Stimulated activated CD4-positive, alpha-beta T cell treated with anti-CD3 and anti-CD28 coated beads, Interleukin-12 subunit alpha, Interleukin-12 subunit beta, amount 100 ng/mL, for 48 hours (primary cell): Measurements from ENCODE around the gene NHERF1.

Experiments used
- DNase-seq, 3 donors: peaks; one replicate each; pipeline ENCODE4 v3.0.0-alpha.2; 2020; ENCODE audit warnings: low read depth in 2 of 3, low spot score in 1 of 3

Gene NHERF1

DNA sequence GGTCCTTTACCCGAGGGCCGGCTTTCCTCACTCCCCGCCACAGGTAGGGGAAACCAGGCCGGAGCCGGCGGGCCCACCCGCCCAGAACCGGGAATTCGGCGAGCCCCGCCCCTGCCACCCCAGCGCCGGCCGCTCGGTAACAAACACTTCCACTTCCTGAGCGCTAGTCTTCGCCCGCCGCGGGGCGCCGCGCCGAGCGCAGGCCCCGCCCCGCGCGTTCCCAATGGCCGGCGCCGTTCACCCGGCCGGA, 224 bp upstream of the NHERF1 start:
- DNase-seq: no peak

DNA sequence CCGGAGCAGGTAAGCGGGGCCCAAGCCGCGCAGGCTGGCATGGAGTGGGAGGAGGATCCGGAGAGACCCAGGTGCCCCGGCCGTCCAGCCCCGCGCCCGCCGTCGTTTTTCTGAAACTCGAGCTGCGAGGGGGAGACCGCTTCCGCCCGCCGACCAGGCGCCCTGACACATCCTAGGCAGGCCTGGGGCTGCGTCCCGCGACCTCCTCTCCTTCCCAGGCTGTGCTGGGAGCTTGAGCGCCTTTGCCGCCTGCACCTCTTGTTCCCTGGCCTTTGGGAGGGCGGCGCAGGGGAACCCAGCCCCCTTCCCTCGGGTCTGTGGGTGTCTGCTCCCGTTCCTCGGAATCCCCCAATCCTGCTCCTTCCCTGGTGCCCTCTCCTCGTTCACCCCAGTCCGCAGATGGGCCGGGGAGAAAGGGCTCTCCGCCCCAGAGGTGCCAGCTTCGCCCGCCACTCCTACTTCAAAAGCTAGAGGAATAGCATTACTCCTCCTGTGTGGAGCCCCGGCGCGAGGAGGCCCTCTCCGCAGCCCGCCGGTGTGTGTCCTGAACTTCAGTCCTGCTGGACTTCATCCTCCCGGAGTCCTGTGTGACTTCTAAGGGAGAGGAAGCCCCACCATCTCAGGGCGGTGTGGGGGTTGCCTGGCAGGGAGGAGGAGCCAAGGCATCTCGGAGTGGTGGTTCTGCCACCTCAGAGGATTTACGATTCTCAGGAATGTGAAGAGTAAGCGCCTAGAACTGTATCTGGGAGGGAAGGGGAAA, 1.0 kb downstream of the NHERF1 start:
- DNase-seq: no peak

DNA sequence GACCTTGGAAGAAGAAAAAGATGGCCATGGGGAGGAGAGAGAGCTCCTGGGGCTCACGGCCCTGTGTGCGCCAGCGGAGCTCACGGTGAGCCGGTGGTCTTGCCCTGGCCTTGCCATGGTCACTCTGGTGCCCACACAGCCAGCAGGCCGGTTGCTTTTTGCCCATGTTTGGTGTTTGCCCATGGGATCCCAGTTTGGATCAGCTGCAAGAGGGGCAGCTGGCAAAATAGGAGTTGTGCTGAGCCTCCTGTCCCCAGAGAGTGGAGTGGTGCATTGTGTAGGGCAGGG, 1.6 kb downstream of the NHERF1 start:
- DNase-seq: no peak

DNA sequence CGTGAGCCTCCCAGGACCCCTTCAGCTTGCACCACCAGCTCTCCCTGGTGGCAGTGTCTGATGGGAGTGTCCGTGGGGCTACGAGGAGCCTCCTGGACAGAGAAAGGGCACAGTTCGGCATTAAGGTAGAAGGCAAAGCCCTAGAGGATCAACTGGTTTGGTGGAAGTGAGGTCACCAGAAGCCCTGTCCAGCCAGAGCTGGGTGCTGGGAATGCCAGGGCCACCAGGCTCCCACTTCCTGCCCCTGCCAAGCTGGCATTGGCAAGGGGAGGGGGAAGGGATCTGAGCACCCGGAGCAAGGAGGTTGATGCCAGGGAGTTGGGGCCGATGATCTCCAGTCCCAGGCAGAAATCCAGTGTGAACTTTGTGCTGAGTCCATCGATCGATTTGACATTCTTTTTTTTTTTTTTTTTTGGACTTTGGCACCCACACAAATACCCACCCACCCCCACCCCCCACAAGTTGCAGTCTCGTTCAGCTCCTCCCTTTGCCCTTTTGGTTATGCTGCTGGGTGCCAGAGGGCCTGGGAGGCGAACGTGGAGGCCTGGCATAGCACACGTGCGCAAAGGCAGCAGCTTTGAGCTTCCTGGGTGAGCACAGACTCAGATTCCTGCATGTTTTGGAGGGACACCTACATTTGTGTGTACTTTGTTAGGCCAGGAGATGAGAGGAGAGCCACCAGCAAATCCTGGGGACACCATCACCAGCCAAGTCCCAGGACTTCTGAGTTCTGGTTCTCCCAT, 2.1 kb downstream of the NHERF1 start:
- no peak for DNase-seq

DNA sequence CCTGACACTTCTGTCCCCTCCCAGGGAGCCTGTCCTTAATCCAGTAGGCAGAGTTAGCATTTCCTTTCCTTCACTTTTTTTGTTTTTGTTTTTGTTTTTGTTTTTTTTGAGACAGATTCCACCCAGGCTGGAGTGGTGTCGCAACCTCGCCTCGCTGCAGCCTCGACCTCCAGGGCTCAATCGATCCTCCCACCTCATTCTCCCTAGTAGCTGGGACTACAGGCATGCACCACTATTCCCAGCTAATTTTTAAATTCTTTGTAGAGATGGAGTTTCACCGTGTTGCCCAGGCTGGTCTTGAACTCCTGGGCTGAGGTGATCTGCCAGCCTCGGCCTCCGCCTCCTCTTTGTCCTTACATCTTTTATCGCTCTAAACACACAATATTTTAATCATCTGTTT, 4.0 kb downstream of the NHERF1 start:
- DNase-seq: no peak

DNA sequence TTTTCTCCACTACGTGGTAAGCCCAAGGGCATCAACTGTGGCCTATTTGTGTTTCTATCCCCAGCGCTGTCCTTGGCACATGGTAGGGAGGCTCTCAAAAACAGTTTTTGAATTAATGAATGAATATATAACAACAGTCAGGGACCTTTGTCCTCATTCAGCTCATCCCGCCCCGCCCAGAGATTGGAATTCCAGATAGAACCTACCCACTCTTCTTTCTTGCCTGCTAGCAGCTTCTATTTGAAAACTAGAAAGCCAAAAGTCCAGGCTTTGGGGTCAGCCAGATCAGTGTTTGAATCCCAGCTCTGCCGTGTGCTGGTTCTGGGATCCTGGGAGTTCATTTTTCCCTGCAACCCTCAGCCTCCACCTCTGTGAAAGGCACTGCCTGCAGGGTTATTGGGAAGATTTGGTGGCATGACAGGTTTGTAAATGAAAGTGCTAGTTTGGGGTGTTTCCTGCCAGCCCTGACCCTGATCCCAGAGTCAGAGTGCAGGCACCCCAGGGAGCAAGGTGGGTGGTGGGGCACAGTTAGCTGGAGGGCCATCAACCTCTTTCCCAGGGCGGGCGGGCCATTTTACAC, 4.5 kb downstream of the NHERF1 start:
- DNase-seq: no peak

DNA sequence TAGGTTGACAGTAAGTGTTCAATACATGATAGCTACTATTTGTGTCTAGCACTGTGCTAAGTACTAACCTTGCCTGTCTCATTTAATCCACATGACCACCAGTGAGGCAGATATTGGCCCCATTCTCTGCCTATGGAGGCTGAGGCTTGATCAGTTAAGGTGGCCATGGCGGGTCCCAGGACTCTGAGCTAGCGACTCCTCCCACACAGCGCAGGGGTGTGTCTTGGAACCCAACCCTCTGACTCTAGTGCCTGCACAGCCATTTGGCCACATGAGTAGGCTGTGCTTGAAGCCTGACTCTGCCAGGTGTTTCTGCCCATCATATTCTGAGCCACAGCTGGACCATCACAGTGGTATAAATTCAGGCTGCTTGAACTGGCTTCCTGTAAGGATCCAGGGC, 6.4 kb downstream of the NHERF1 start:
- DNase-seq: no peak

DNA sequence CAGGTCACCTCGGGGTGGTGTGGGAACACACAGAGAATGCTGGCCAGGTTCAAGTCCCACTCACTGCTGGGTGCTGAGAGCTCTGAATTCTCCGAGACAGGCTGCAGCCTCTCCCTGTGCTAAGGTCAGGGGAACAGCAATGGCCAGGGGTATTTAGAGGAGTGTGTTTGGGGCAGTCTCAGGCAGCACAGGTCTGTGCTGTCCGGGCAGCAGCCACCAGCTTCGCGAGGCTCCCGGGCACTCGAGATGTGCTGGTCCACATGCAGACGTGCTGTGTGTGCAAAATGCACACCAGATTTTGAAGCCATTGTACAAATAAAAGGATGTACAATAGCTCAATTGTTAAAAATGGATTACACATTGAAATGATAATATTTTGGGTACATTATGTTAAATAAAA, 7.1 kb downstream of the NHERF1 start:
- DNase-seq: no peak

DNA sequence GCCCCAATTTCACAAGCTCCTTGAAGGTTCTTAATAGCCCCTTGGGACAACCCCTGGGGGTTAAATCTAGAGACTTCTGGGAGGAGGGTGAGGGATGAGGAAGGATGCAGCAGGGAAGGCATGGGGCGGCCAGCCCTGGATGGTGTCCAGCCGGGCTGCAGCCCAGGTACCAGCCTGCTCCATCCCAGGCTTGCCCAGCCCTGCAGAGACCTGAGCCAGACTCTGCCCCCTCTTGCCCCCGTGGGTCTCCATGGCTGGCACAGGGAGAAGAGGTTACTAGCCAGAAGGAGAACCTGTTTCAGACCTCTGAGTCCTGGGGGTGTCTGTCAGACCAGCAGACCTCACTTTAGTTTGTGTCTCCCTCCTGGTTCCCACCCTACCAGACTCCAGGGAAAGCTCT, 8.5 kb downstream of the NHERF1 start:
- no peak for DNase-seq

DNA sequence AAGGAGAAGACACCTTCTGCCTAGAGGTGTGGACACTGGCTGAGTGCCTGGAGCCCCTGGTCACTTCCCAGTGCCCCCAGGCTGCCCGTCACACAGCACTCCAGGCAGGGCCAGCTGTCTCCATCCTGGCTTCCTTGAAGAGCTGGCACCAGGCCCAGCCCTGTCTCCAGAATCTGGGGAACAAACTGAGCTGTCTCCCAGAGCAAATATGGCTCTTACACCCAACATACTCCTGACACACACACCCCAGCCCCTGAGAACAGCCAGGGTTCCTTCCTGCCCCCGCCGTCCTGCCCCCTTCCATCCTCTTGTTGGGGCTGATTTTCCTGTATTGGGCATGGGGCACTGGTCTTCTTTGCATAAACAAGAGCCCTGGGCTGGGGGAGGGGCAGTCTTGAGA, 9.1 kb downstream of the NHERF1 start:
- DNase-seq: no peak

DNA sequence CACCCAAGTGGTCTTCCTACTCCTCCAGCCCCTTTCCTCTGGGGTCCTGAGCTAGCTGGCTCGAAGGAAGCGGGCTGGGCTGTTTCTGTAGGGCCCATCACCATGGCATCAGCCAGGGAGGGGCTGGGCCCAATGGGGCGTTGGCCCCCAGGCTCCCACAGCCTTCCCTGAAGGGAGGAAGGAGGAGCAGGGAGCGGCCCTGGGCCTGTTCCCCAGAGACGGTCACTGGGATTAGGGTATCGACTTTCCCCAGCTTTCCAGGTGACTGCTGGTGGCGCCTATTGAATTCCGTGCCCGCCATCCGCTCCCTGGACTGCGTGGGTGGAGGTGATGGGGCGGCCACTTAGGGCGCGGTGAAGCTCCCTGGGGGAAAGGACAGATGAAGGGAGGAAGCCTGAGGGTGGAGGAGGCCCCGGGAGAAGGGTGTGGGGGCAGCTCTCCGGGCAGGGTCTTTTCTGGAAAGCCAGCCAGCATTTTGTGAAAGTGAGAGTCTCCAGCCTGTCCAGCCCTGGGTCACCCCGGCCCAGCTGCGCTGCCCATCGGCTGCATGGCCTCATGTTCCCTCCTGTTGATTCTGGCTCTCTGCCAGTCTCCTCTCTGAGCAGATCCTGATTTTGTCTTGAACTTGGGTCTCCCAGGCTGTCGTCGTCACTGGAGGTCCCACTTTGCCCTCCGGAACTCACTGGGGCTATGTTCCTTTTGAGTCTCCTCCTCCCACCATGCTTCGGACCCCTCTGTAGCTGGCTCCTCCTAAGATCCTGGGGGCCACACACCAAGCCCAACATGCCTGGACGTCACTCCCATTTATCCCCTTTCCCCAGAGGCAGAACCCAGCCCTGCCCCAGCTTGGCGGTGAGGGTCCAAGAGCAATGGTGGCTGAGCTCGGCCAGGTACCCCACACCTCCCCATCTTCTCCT, 9.8 kb downstream of the NHERF1 start:
- DNase-seq: no peak

DNA sequence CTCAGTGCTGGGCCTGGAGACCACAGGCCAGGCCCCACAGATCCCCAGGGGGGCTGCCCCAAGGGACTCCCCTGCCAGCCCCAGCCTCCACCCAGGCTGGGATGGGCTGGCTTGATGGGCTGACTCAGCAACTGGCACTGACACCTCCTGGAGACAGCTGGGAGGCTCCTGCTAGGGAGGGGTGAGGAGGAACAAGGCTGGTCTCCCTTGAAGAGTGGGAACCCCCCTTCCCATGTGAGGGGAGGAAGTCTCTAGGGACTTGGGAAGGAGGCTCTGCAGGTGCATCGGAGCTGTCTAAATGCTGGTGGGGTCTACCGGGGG, 10.4 kb downstream of the NHERF1 start:
- no peak for DNase-seq

DNA sequence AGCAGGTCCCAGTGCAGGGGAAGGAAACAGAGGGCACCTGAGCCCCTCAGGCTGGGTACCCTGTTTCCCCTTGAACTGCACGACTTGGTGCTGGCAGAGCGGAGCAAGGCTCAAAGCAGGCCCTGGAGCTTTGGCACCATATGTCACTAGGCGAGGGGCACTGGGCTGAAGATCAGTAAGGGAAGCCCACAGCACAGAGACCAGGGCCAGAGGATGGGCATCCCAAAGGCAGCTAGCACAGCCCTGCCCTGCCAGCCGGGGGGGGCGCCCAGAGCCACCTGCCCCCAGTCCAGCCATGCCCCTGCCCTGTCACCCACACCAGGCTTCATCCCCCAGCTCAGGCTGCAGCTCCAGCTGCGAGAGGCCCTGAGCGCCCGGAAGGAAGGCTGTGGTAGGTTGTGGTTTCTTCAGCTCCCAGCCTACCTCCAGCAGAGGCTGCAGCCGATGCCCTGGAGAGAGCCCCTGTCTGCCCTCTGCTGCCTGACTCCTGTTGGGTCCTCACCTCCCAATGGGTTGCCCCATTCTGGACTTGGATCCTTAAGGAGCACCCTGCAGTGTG, 10.9 kb downstream of the NHERF1 start:
- DNase-seq: no peak

DNA sequence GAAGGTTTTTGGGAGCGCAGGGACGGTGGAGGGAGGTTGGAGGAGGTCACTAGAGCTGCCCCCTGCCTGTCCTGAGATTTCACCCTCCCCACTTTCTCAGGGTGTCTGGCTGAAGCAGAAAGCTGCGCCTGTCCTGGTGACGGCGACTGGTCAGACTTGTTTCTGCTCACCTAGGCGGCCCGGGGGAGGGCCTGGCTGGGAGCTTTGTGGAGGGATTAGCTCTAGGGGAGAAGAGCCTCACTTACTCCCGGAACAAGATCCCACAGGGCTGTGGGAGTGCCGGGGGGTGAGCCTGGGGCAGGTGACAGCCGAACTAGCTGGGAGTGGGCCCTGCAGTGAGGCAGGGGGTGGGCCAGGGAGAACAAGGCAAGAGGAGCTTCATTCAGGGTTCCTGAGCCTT, 11.5 kb downstream of the NHERF1 start:
- no peak for DNase-seq

DNA sequence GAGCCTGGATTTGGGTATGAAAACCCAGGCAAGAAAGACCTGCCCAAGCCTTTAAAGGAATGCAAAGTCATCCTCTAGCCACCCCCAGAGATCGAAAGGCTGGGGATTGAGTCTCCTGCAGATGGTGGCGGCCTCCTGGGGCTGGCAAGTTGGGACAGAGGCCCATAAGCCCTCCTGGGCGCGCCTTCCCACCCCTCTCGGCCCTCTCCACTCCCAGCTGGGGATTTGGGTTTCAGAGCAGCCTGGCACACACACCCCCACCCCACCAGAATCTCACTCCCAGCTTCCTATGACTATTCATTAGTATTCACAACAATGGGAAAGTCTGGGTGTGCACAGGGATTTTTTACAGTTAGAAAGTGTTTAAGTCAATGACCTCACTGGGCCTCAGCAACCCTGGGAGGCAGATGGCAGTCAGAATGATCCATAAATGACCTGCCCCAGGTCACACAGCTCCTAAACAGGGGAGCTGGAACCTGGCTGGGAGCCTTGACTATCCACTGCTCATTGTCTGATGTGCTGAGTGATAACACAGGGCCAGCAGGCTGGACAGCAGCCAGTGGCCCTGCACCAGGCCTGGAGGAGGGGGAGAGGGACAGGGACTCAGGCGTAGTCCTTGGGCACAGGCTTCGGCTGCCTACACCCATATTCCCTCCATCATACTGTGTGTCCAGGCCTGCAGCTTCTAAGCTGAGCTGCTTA, 12.1 kb downstream of the NHERF1 start:
- DNase-seq: no peak

DNA sequence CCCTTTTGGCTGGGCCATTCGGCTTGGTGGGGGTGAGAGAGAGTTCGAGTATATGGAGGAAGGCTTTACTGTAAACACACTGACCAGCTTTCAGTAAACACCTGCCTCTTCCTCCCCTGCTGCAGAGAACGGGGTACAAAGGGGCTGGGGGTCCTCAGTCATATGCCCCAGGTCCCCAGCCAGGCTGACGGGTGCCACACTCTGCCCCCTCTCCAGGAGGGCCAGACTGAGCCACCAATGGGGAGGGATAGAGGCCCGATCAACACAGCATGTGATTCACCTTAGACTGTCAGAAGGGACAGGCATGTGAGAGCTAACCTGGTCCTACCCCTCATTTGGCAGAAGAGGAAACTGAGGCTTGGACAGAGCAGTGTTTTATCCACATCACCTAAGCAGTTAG, 13.0 kb downstream of the NHERF1 start:
- no peak for DNase-seq

DNA sequence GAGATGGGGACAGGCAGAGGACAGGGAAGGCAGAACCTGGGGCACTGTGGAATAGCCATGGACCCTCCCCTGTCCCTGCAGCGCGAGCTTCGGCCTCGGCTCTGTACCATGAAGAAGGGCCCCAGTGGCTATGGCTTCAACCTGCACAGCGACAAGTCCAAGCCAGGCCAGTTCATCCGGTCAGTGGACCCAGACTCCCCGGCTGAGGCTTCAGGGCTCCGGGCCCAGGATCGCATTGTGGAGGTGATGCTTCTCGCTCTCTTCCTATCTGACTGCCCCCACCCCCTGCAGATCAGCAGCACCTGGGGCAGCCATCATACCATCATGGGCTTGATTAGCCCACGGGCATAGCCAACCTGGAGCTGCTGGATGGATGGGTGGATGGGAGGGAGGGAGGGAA, 13.5 kb downstream of the NHERF1 start:
- DNase-seq: no peak

DNA sequence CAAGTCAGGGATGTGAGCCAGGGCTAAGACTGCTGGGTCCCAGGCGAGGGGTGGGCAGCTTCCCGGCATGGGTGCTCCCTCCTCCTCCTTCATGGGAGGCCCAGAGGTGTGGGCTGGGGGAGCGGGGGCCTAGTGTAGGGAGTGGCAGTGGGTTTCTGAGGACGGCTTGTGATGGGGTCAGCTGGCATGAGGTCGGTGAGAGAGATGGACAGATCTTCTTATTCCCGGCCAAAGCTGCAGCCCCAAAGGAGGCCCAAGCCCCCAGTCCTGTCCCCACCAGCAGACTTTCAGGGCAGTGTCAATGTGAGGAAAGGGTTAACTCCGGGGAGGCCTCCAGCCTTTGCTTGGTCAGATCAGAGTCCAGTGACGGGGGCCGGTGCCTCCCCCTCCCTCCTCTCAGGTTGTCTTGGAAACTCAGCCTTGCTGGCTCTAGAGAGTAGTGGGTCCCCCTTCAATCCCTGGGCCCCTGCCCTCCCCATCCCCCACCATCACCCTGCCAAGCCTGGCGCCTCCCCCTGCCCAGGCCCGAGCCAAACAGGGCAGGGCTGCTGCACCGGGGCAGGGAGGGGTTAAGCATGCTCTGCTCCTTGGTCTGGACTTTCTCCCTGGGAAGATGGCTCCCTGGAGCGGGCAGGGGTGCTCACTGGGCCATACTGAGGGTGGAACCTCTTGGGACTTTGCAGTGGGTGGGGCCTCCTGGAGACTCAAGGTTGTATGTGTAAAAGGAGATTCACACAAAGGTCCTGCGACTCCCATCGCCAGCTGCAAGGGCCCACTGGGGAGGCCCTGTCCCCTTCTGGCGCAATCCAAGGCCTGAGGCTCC, 15.3 kb downstream of the NHERF1 start:
- DNase-seq: no peak

DNA sequence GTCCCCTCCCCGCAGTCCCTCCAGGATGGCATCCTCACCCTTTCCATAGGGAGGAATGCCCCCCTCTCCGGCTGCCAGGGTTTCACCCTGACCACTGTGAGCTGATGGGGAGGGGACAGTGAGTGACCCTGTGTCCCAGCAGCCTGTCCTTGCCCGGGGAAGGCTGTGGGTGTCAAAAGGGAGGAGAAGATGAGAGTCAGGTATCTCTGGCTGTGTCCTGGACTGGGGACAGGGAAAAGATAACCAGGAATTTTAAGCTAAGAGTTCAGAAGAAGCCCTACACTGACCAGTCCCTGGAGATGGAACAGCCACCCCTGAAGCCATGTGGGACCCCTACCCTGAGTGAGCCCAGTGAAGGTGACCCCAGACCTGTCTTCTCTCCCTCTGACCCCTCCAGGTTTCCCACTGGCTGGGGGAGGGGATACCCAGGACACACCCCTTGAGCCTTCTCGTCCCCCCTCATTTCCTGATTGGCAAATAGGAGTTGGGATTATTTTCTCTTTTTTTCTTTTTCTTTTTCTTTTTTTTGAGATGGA, 16.4 kb downstream of the NHERF1 start:
- no peak for DNase-seq

DNA sequence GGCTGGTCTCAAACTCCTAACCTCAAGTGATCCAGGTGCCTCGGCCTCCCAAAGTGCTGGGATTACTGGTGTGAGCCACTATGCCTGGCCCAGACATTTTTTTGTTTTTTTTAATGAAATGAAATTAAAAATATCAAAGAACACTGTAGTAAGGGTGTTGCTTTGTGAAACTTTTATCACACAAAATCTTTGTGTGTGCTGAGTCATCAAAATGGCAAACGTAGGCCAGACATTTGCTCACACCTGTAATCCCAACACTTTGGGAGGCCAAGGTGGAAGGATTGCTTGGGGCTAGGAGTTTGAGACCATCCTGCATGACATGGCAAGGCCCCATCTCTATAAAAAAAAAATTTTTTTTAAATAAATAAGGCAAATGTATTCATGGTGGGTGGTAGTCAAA, 18.0 kb downstream of the NHERF1 start:
- no peak for DNase-seq
